Right lobe of liver (tissue), 4 donors: ENCODE data around the gene NPTX1.

ENCODE experiments used
- CTCF ChIP-seq, 4 donors: fragments of 200-600 bp in 3 of 4; fragments of 450-650 bp in 1 of 4; IDR thresholded peaks; one replicate each; pipeline versions ENCODE4 v1.5.1 to v1.8.0; 2016 to 2022; ENCODE audit warnings: antibody characterized with exemption in 4 of 4, mild to moderate bottlenecking in 2 of 4
- POLR2A ChIP-seq: fragments of 450-650 bp; IDR thresholded peaks from one replicate; pipeline ENCODE4 v1.6.1; 2017; ENCODE audit warnings: antibody characterized with exemption, mild to moderate bottlenecking
- donor health status: DM: no; HTN: no; CAD: no.
- donor health status: DM: no; HTN: no; CAD: no.
- donor health status: DM: no; HTN: yes; CAD: no.

- TF ChIP-seq CTCF (IDR thresholded peaks at IDR 0.05) (no peak), POLR2A (no peak)
Measured at GRCh38 chr17:80523054-80523744, 46.8 kb upstream of the NPTX1 start.
